Stomach (tissue), 9 donors: ENCODE results near the gene C2orf78. TPM values are rescaled to one million over a fixed set of nuclear protein-coding genes. Genes with fewer than 3 reads are reported as not detected.

Source experiments
- DNase-seq, 2 donors: peaks; one replicate each; pipeline versions ENCODE4 v3.0.0 to v3.0.0-alpha.2; 2013 to 2019
- H3K27ac ChIP-seq, 5 donors: fragments of 200-600 bp in 4 of 5; sonication (generic) in 4 of 5; one replicate each; pipeline ENCODE4 v1.5.1; 2013 to 2019; ENCODE audit warnings: mild to moderate bottlenecking in 1 of 5, moderate library complexity in 1 of 5
- H3K27me3 ChIP-seq, 3 donors: fragments of 200-600 bp; sonication (generic); one replicate each; pipeline ENCODE4 v1.5.1; 2017 to 2019; ENCODE audit warnings: mixed run types in 1 of 3
- H3K36me3 ChIP-seq, 4 donors: fragments of 200-600 bp; sonication (generic); 1 replicate in 3 of 4; 2 replicates in 1 of 4; pipeline ENCODE4 v1.5.1; 2016 to 2019
- H3K4me1 ChIP-seq, 4 donors: fragments of 200-600 bp; sonication (generic); one replicate each; pipeline ENCODE4 v1.5.1; 2016 to 2019
- H3K4me3 ChIP-seq, 4 donors: fragments of 200-600 bp; sonication (generic) in 3 of 4; one replicate each; pipeline ENCODE4 v1.5.1; 2016 to 2019; ENCODE audit warnings: mild to moderate bottlenecking in 1 of 4
- H3K9me3 ChIP-seq, 4 donors: fragments of 200-600 bp; sonication (generic); one replicate each; pipeline ENCODE4 v1.5.1; 2016 to 2019
- CTCF ChIP-seq, 7 experiments: fragments of 450-650 bp in 4 of 7; fragments of 200-600 bp in 3 of 7; sonication (generic) in 3 of 7; IDR thresholded peaks; one replicate each; pipeline ENCODE4 v1.5.1; 2016 to 2019; ENCODE audit warnings: antibody characterized with exemption in 7 of 7, control low read depth in 2 of 7, mild to moderate bottlenecking in 1 of 7
- EP300 ChIP-seq: sonication (generic); formaldehyde crosslinking; IDR thresholded peaks from one replicate; pipeline ENCODE4 v1.6.1; 2017; ENCODE audit warnings: antibody characterized with exemption
- POLR2A ChIP-seq, 4 donors: fragments of 450-650 bp; IDR thresholded peaks; one replicate each; pipeline ENCODE4 v1.6.1; 2016; ENCODE audit warnings: antibody characterized with exemption in 4 of 4, control low read depth in 2 of 4, mild to moderate bottlenecking in 1 of 4, moderate library complexity in 1 of 4
- POLR2AphosphoS5 ChIP-seq, 3 donors: sonication (generic); formaldehyde crosslinking; IDR thresholded peaks; one replicate each; pipeline ENCODE4 v1.6.1; 2016; ENCODE audit warnings: antibody characterized with exemption in 3 of 3
- WGBS, 5 donors: extraction: QIAGEN DNeasy Blood & Tissue Kit in 3 of 5; methylation state at CpG; one replicate each; pipeline versions ENCODE4 v1.1.5 to v1.1.7; 2013 to 2018; 5-methylcytosine and 5-hydroxymethylcytosine counted together
- intact Hi-C: fragments of 100-400 bp; cut with DNase I; formaldehyde crosslinking; loops from one replicate; pipeline ENCODE4 v1.15.1; 2023; ENCODE audit warnings: low total_unique reads
- polyA plus RNA-seq, 3 donors: library from polyadenylated mRNA; stranded (reverse); fragments of 200-250 nt; gene quantifications; one replicate each; pipeline ENCODE4 v1.2.3, GENCODE V29; 2013
- total RNA-seq, 5 donors: library from RNA; depleted of rRNA; stranded (reverse); fragments of >200 nt; gene quantifications; one replicate each; pipeline versions ENCODE4 v1.1.0 to v1.2.3, GENCODE V29; 2014 to 2016
- donor health status: healthy with polysubstance abuse.
- donor health status: Bipolar disorder and iron deficiency.
- donor health status: healthy.

The C2orf78 gene
- total and polyA plus RNA-seq, 8 donors: not detected

- TF ChIP-seq POLR2A (IDR thresholded peaks at IDR 0.05): no peak
- TF ChIP-seq CTCF (IDR thresholded peaks at IDR 0.05): no peak
- TF ChIP-seq POLR2AphosphoS5 (IDR thresholded peaks at IDR 0.05): no peak
- no peak for TF ChIP-seq EP300
- intact Hi-C loops: loop anchor here (10.0 kb wide), 2 partner anchors 316 to 506 kb away; partner anchors contain the start of gene BOLA3
- H3K27me3 ChIP-seq: no peaks in the 10 kb centered on the region
- WGBS, 5 donors: 56 to 68% (median 66%) methylated on average over 4 of the region's 4 CpGs
- peaks cover 0 to 26% (median 19%) of the 10 kb centered on the region in 4 donors for H3K36me3 ChIP-seq
- H3K4me1 ChIP-seq: peaks cover 6 to 44% (median 27%) of the 10 kb centered on the region in 4 donors
- no peaks in the 10 kb centered on the region for H3K9me3 ChIP-seq
- no peak for DNase-seq
- H3K27ac ChIP-seq: peak overlapping the region in 4 of 5 donors; percentile 93 to 96 (median 96)
- peak overlapping the region; percentile 67 to 81 (median 71) for H3K4me3 ChIP-seq
These were observed 44.4 kb downstream of the C2orf78 start for GRCh38 chr2:73828389-73828817.

- TF ChIP-seq POLR2AphosphoS5 (IDR thresholded peaks at IDR 0.05) (peak; percentile 69 to 89 (median 70)), POLR2A (IDR thresholded peaks at IDR 0.05) (no peak)
- intact Hi-C loops: loop anchor here (10.0 kb wide), 2 partner anchors 316 to 506 kb away; partner anchors contain the start of gene BOLA3
- DNase-seq: peak; percentile 98 to 99
- H3K4me3 ChIP-seq: peak within 1 kb of the TSS; percentile 67 to 81 (median 71)
- WGBS, 5 donors: 0% methylated on average over 26 to 48 of the region's 48 CpGs
- no peaks in the 10 kb centered on the region for H3K9me3 ChIP-seq
- H3K4me1 ChIP-seq: peaks cover 6 to 43% (median 29%) of the 10 kb centered on the region in 4 donors
- peaks cover 0 to 32% (median 25%) of the 10 kb centered on the region in 4 donors for H3K36me3 ChIP-seq
- no peaks in the 10 kb centered on the region for H3K27me3 ChIP-seq
- H3K27ac ChIP-seq: peak within 1 kb of the TSS; percentile 93 to 96 (median 95)
These were observed 45.0 kb downstream of the C2orf78 start, which contains the start of gene STAMBP for GRCh38 chr2:73828818-73829570. Gene STAMBP (plus strand): TSS chr2:73828961. CDS start chr2:73830857, 1,896 bp downstream.

GRCh38 chr2:73830871-73831401 lies 47.0 kb downstream of the C2orf78 start:
- Histone ChIP-seq H3K36me3 (peaks cover 0 to 49% (median 38%) of the 10 kb centered on the region in 4 donors), H3K27me3 (no peaks in the 10 kb centered on the region), H3K4me1 (peaks cover 7 to 42% (median 32%) of the 10 kb centered on the region in 4 donors), H3K4me3 (no peak overlapping the region), H3K9me3 (no peaks in the 10 kb centered on the region), H3K27ac (peak overlapping the region in 2 of 5 donors; percentile 93 to 96)
- no peak for DNase-seq
- WGBS, 5 donors: 78 to 86% (median 84%) methylated on average over 11 of the region's 11 CpGs
- TF ChIP-seq POLR2A (IDR thresholded peaks at IDR 0.05) (no peak), POLR2AphosphoS5 (IDR thresholded peaks at IDR 0.05) (no peak), CTCF (IDR thresholded peaks at IDR 0.05) (no peak), EP300 (no peak)
- intact Hi-C loops: loop anchor here (10.0 kb wide), 1 partner anchor 94 kb away; the partner anchor contains the start of gene DGUOK

GRCh38 chr2:73832930-73833329 lies 48.9 kb downstream of the C2orf78 start:
- TF ChIP-seq POLR2AphosphoS5 (IDR thresholded peaks at IDR 0.05) (peak in 1 of 3 donors; percentile 7), POLR2A (IDR thresholded peaks at IDR 0.05) (no peak), CTCF (IDR thresholded peaks at IDR 0.05) (no peak)
- H3K27ac ChIP-seq: peak overlapping the region in 2 of 5 donors; percentile 31 to 70
- no peaks in the 10 kb centered on the region for H3K27me3 ChIP-seq
- intact Hi-C loops: loop anchor here (10.0 kb wide), 1 partner anchor 92 kb away; the partner anchor contains the start of gene DGUOK
- peaks cover 10 to 55% (median 35%) of the 10 kb centered on the region in 4 donors for H3K4me1 ChIP-seq
- no peak overlapping the region for H3K4me3 ChIP-seq
- peak in 1 of 2 donors; percentile 26 for DNase-seq
- H3K9me3 ChIP-seq: no peaks in the 10 kb centered on the region
- peaks cover 0 to 57% (median 46%) of the 10 kb centered on the region in 4 donors for H3K36me3 ChIP-seq
